Mammary epithelial cell (primary cell): Measurements from ENCODE around the gene NTF3.

Experiments used
- CTCF ChIP-seq, 2 donors: IDR thresholded peaks in 1 of 2; conservative IDR thresholded peaks in 1 of 2; 2 replicates each; pipeline ENCODE4 v1.5.1; 2011 to 2012; ENCODE audit warnings: inconsistent platforms in 2 of 2, low read length in 2 of 2, mild to moderate bottlenecking in 2 of 2, control low read depth in 1 of 2, low read depth in 1 of 2; ENCODE audit not compliant: insufficient read depth in 1 of 2; ENCODE audit errors: extremely low read depth in 1 of 2
- EZH2 ChIP-seq: IDR thresholded peaks from 2 replicates; pipeline ENCODE4 v1.6.1; 2012; ENCODE audit warnings: low read length, inconsistent platforms, borderline replicate concordance

GRCh38 chr12:5459051-5459782 lies 27.3 kb downstream of the NTF3 start:
- TF ChIP-seq CTCF (conservative IDR thresholded peaks at IDR 0.05 in 1 of 2, IDR thresholded peaks at IDR 0.05 in 1 of 2; ENCODE audit: extremely low read depth in 1 of 2, insufficient read depth in 1 of 2, low read depth in 1 of 2, low read length in 2 of 2) (no peak), EZH2 (no peak)
